HG02588 (cell line): ENCODE measurements around the gene SLC12A4.

Source experiments
- ATAC-seq: cut with Tn5 transposase; IDR thresholded peaks from one replicate; pipeline ENCODE4 v1.9.1; 2021; ENCODE audit warnings: mild to moderate bottlenecking, moderate library complexity; ENCODE audit not compliant: unreplicated experiment

Gene SLC12A4

GRCh38 chr16:67907397-67908180 is 60.8 kb downstream of the SLC12A4 start:
- no peak for ATAC-seq

GRCh38 chr16:67902831-67903230 is 65.6 kb downstream of the SLC12A4 start:
- ATAC-seq: no peak

GRCh38 chr16:67901734-67902133 is 66.7 kb downstream of the SLC12A4 start:
- no peak for ATAC-seq

- no peak for ATAC-seq
These were observed 71.2 kb downstream of the SLC12A4 start for GRCh38 chr16:67897231-67897630.

GRCh38 chr16:67893743-67894399 is 74.6 kb downstream of the SLC12A4 start:
- peak; percentile 20 for ATAC-seq
